Activated T-helper 1 cell treated with Interleukin-2 at 50 U/mL for 16 hours (primary cell): ENCODE results near the gene STXBP5.

Experiments
- DNase-seq: peaks from one replicate; pipeline ENCODE4 v3.0.0-alpha.2; 2020; ENCODE audit warnings: low read depth

The STXBP5 gene

DNA sequence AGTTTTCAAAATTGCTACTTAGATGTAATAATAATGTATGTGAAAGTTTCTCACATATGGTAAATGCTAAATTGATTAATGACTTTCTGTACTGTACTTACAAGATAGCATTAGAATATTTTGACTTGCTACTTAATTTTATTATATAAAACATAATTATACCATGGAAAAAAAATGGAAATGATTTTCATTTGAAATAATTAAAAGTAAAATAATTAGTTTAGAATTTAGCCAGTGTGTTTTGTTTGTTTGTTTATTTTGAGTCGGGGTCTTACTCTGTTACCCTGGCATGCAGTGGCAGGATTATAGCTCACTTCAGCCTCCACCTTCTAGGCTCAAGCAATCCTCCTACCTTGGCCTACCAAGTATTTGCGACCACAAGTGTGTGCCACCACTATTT is 7.1 kb downstream of the STXBP5 start:
- no peak for DNase-seq

- DNase-seq: no peak
Observed at GRCh38 chr6:147211831-147212230, 7.6 kb downstream of the STXBP5 start.

GRCh38 chr6:147212622-147213021 is 8.4 kb downstream of the STXBP5 start:
- DNase-seq: no peak

DNA sequence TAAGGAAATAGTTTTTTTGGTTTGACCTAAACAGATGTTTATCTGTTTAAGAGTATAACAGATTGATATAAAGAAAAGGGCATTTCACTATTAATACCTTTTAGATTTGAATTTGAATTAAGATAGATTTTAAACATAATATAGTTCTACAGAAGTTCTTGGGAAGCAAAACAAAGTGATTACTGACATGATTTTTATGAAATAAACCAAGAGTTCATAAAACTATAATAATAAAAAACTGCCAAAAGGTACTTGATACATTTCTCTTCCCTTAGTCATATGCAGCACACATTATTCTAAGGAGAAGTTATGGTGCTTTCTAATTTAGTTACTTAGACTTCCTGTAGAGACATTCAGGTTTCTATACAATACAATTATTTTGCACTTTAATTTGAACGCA is 9.6 kb downstream of the STXBP5 start:
- no peak for DNase-seq

GRCh38 chr6:147214248-147215227 is 10.3 kb downstream of the STXBP5 start:
- DNase-seq: no peak

GRCh38 chr6:147216915-147217314 is 12.7 kb downstream of the STXBP5 start:
- DNase-seq: no peak

DNA sequence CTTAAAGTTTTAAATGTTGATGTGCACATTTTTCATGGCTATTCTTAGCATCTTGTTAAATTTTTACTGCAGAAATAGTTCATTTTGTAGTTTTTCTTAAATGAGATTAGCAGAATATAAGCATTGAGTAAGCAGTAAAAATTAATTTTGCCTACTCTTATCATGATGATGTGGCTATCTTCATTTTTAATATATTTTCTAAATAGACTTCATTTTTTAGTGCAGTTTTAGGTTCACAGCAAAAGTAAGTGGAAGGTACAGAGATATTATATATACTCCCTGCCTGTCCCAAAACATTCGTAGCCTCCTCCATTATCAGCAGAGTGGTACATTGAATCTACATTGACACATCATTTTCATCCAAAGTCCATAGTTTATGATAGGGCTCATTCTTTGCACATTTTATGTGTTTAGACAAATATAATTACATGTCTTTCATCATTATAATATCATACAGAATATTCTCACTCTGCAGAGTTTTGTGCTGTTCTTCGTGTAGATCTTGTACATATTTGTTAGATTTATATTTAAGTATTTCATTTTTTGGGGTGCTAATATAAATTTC is 13.7 kb downstream of the STXBP5 start:
- DNase-seq: no peak

GRCh38 chr6:147218797-147219196 is 14.6 kb downstream of the STXBP5 start:
- DNase-seq: no peak

GRCh38 chr6:147219463-147219862 is 15.2 kb downstream of the STXBP5 start:
- no peak for DNase-seq

DNA sequence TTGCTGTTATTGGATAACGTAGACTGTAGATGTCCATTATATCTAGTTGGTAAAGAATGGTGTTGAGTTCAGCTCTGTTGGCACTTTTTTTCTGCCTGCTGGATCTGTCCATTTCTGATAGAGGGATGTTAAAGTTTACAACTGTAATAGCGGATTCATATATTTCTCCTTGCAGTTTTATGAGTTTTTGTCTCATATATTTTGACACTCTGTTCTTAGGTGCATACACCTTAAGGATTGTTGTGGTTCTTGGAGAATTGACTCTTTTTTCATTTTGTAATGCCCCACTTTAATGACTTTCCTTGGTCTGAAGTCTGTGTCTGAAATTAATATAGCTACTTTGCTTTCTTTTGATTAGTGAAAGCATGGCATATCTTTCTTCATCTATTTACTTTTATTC is 16.1 kb downstream of the STXBP5 start:
- DNase-seq: no peak

DNA sequence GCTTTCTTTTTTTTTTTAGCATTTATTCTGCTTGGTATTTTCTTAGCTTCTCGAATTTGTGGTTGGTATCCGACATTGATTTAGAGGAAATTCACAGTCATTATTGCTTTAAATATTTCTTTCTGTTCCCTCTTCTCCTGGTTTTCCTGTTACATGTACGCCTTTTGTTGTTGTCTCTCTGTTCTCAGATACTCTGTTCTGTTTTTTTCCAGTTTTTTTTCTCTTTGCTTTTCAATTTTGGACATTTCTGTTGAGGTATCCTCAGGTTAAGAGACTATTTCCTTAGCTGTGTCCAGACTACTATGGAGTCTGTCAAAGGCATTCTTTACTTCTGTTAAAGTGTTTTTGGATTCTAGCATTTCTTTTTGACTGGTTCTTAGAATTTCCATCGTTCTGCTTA is 17.5 kb downstream of the STXBP5 start:
- no peak for DNase-seq

DNA sequence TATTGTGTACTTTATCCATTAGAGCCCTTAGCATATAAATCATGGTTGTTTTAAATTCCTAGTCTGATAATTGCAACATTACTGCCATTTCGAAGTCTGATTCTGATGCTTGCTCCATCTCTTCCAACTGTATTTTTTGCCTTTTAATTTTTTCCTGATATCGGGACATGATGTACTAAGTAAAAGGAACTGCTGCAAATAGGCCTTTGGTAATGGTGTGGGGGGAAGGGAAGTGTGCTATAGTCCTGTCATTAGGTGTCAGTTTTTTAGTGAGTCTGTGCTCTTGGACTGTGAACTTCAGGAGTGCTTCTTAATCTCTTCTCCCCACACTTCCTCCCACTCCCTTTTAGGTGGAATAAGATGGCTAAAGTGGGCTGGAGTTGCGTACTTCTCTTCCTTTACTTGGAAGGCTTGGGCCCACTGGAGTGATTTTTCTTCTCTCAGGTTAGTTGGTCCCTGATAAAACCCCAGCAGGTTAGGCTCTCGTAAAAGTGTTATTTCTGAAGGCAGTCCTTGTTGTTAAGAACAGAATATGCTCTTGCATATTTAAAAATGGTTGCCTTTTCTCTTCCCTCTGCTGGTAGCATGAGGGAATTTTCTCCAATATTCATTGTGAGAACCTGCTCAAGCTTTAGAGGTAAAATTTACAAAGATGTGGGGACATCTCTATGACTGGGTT is 18.1 kb downstream of the STXBP5 start:
- no peak for DNase-seq

DNA sequence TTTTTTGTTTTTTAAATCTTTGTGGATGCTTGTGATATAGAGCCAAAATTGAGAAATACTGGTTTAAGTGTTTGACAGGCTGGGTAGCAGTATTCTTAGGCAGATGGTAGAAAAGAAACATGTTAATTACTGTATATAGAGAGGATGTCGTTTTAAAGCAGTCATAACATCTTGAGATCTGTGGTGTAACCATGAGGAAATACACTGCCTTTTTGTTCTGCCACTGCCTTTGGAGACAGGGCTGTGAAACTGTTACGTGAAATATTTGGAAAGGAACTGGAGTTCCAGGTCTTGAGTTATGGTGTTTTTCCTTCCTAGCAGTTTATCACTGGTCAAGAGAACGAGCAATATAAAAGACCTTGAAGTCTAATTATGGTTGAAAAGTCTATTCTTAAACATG is 19.5 kb downstream of the STXBP5 start:
- DNase-seq: no peak

DNA sequence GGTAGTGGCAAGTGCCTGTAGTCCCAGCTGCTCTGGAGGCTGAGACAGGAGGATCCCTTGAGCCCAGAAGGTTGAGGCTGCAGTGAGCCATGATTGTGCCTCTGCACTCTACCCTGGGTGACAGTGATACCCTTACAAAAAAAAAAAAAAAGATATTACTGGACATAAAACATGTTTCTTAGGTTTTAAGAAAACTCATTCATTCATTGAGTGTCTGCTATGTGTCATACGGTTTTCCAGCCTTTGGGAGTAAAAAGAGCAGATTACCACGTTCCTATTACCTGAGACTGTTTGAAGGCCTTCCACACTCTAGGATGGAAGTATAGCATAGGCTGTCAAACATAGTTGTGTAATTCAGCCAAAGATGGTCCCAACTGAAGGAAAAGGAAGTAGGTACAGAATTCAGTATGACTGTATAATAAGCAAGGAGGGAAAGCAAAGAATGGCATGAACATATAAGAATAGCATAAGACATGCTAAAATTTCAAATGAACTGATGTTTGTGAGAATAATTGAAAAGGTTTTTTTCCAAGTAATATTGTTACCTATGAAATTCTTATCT is 22.0 kb downstream of the STXBP5 start:
- DNase-seq: no peak

DNA sequence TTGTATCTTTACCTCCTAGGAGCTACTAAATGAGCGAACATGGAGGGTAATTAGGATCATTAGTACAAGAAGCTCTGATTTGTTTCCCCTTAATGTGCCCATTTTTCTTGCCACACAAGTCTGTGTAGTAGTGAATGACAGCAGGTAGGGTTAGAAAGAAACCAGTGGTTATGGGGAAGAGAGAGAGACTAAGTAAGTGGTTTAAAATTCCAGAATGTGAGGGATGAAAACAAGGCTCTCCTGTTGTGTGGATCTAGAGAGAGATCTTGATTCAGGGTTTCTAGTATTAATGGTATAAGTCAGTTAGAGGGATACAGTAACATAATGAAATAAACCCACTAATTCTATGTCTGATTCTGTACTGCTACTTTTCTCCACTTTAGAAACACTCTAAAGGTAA is 22.7 kb downstream of the STXBP5 start:
- DNase-seq: no peak

- no peak for DNase-seq
Observed at GRCh38 chr6:147227770-147228320, 23.6 kb downstream of the STXBP5 start.

DNA sequence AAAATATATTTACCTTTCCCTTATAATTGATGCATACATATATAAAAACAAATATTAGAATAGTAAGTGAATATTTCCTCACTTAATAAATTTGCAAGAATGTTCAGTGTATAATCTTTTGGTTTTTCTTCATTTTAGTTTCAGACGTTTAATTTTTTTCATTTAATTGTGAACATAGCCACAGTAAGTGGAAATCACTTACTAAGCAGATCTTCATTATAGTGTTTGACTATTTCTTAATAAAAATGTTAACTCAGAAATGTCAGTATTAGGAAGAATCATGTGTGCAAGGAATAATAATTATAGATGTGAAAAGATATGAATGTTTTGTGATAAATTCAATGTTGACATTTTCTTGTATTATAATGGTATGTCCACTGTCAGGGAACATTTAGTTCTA is 27.4 kb downstream of the STXBP5 start:
- DNase-seq: no peak

DNA sequence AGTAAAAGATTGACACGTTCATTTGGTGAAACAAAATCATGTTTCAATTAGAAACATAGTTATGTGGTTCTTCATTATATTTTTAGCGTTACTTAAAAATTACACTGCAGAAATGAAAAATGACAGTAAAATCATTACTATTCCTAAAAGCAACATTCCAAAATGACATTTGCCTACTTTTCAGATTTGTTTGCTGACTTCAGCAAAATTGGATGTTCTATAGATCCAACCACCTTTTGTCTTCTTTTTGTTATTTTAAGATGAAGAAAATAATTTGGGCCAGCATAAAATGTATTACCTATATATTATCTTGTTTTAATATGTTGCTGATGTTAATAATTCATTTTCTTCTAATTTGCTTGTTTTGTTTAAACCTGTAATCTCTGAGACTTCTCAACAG is 30.5 kb downstream of the STXBP5 start:
- DNase-seq: no peak

DNA sequence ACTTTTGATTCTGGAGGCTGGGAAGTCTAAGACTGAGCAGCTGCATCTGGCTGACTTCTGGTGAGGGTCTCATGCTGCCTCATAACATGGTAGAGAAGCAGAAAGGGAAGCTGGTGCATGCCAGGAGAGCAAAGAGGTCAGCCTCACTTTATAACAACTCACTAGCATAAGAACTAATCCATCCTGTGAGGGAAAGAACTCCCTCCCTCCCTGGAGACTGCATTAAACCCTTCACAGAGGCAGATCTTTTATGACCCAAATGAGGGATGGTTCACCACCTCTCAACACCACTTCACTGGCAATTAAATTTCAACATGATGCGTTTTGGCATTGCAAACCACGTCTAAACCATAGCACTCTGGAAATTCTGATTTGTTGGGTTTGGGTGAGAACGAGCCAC is 33.9 kb downstream of the STXBP5 start:
- DNase-seq: no peak

DNA sequence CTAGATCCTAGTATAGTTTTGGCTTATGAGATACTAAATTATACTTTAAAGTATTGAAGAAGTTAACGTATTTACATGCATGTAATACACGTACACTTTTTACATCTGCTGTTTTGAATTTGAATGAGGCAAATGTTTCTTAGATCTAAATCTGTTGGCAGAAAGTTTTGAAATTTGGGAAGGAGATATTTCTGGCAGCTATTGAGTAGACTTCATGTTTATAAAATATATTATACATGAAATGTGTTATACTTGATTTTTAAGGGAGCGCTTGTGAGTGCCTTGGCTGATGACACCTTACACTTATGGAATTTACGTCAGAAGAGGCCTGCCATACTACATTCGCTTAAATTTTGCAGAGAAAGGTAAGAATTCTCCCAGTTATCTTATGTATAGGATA is 34.7 kb downstream of the STXBP5 start:
- DNase-seq: no peak

DNA sequence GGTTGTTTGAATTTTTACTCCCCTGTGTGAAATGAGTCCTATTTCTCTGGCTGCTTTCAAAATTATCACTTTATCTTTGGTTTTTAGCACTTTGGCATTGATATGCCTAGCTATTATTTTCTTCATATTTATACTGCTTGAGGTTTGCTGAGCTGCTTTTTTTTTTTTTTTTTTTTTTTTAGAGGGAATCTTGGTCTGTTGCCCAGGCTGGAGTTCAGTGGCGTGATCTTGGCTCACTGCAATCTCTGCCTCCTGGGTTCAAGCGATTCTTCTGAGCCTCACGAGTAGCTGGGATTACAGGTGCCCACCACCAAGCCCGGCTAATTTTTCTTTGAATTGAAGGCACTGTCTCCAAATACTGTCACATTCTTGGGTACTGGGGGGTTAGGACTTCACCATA is 40.6 kb downstream of the STXBP5 start:
- no peak for DNase-seq

GRCh38 chr6:147245693-147246092 is 41.5 kb downstream of the STXBP5 start:
- DNase-seq: no peak
